Upper lobe of right lung (tissue), 1 donor: ENCODE results near the gene TTLL6. TPM values are rescaled to one million over a fixed set of nuclear protein-coding genes. Genes with fewer than 3 reads are reported as not detected.
"Not testable (repeated sequence)": the region's sequence is repeated elsewhere in the genome, so short reads cannot be mapped to it uniquely, and the experiment has no call there.

ENCODE experiments used
- ATAC-seq: fragments of 200-7000 bp; cut with Tn5 transposase; one replicate; pipeline ENCODE4 v1.9.1; 2020; ENCODE audit warnings: mild to moderate bottlenecking, moderate library complexity
- DNase-seq: peaks from one replicate; pipeline ENCODE4 v3.0.0-alpha.2; 2020
- H3K27ac ChIP-seq: fragments of 200-600 bp; one replicate; pipeline ENCODE4 v1.8.0; 2022
- H3K27me3 ChIP-seq: fragments of 200-600 bp; one replicate; pipeline ENCODE4 v1.8.0; 2022; ENCODE audit warnings: mild to moderate bottlenecking
- H3K36me3 ChIP-seq: fragments of 200-600 bp; one replicate; pipeline ENCODE4 v1.8.0; 2022
- H3K4me1 ChIP-seq: fragments of 200-600 bp; one replicate; pipeline ENCODE4 v1.8.0; 2022
- H3K4me3 ChIP-seq: fragments of 200-600 bp; one replicate; pipeline ENCODE4 v1.8.0; 2022; ENCODE audit warnings: mild to moderate bottlenecking
- H3K9me3 ChIP-seq: fragments of 200-600 bp; one replicate; pipeline ENCODE4 v1.8.0; 2022
- CTCF ChIP-seq: fragments of 200-600 bp; IDR thresholded peaks from one replicate; pipeline ENCODE4 v1.8.0; 2022; ENCODE audit warnings: antibody characterized with exemption
- intact Hi-C: fragments of 100-400 bp; cut with DNase I; formaldehyde crosslinking; loops from one replicate; pipeline ENCODE4 v1.11.0; 2022
- total RNA-seq: library from RNA; stranded (reverse); fragmentation: NEBNext Ultra II Directional; extraction: Animal tissue kit (Norgen Biotek cat#: 25700); gene quantifications from one replicate; pipeline ENCODE4 v1.2.1, GENCODE V29; 2021
- donor health status: DM: no; HTN: yes; CAD: no; lungs with severe emphysema.

The TTLL6 gene
- total RNA-seq, 1 donor from 2014 or later = 0.20 TPM

GRCh38 chr17:48850792-48851323 is 33.8 kb upstream of the TTLL6 start:
- ATAC-seq = no peak
- peaks cover 95% of the 10 kb centered on the region for H3K36me3 ChIP-seq
- intact Hi-C loops = no loop called here
- DNase-seq = no peak
- H3K4me1 ChIP-seq = no peaks in the 10 kb centered on the region
- H3K27ac ChIP-seq = no peak overlapping the region
- TF ChIP-seq CTCF = no peak
- H3K4me3 ChIP-seq = no peak overlapping the region
- no peaks in the 10 kb centered on the region for H3K27me3 ChIP-seq
- H3K9me3 ChIP-seq = no peaks in the 10 kb centered on the region

- no peaks in the 10 kb centered on the region for H3K27me3 ChIP-seq
- H3K36me3 ChIP-seq = peaks cover 57% of the 10 kb centered on the region
- TF ChIP-seq CTCF = no peak
- DNase-seq (no peak), ATAC-seq (no peak)
- H3K4me3 ChIP-seq = no peak overlapping the region
- peak overlapping the region; percentile 88 for H3K27ac ChIP-seq
- peaks cover 50% of the 10 kb centered on the region for H3K4me1 ChIP-seq
- no peaks in the 10 kb centered on the region for H3K9me3 ChIP-seq
- intact Hi-C loops = no loop called here
These were observed 26.3 kb upstream of the TTLL6 start for GRCh38 chr17:48843187-48843900.

- Histone ChIP-seq H3K4me1 (peaks cover 56% of the 10 kb centered on the region), H3K36me3 (peaks cover 51% of the 10 kb centered on the region), H3K27ac (peak overlapping the region; percentile 88), H3K27me3 (no peaks in the 10 kb centered on the region), H3K4me3 (no peak overlapping the region), H3K9me3 (no peaks in the 10 kb centered on the region)
- intact Hi-C loops = no loop called here
- no peak for TF ChIP-seq CTCF
- no peak for ATAC-seq
- no peak for DNase-seq
These were observed 25.7 kb upstream of the TTLL6 start for GRCh38 chr17:48842746-48843145.

- peak overlapping the region; percentile 39 for H3K4me3 ChIP-seq
- H3K4me1 ChIP-seq = peaks cover 69% of the 10 kb centered on the region
- peak overlapping the region; percentile 88 for H3K27ac ChIP-seq
- H3K36me3 ChIP-seq = peaks cover 44% of the 10 kb centered on the region
- intact Hi-C loops = no loop called here
- ATAC-seq (peak; percentile 93), DNase-seq (no peak)
- no peaks in the 10 kb centered on the region for H3K27me3 ChIP-seq
- no peak for TF ChIP-seq CTCF
- no peaks in the 10 kb centered on the region for H3K9me3 ChIP-seq
These were observed 24.4 kb upstream of the TTLL6 start for GRCh38 chr17:48841395-48841831.

GRCh38 chr17:48840441-48840840 is 23.4 kb upstream of the TTLL6 start:
- Histone ChIP-seq H3K9me3 (no peaks in the 10 kb centered on the region), H3K4me1 (peaks cover 78% of the 10 kb centered on the region), H3K27me3 (no peaks in the 10 kb centered on the region), H3K36me3 (peaks cover 35% of the 10 kb centered on the region), H3K4me3 (no peak overlapping the region), H3K27ac (peak overlapping the region; percentile 88)
- DNase-seq = no peak
- TF ChIP-seq CTCF = no peak
- intact Hi-C loops = no loop called here
- ATAC-seq = no peak

- peaks cover 94% of the 10 kb centered on the region for H3K4me1 ChIP-seq
- peak overlapping the region; percentile 11 for H3K27ac ChIP-seq
- H3K36me3 ChIP-seq, H3K27me3 ChIP-seq, DNase-seq, H3K9me3 ChIP-seq, H3K4me3 ChIP-seq, intact Hi-C loops, ATAC-seq: not testable (repeated sequence)
These were observed 20.4 kb upstream of the TTLL6 start for GRCh38 chr17:48837458-48837857.
